NCI-H2081 (cell line): ENCODE results near the gene KRT83.
"Not testable (repeated sequence)": the region's sequence is repeated elsewhere in the genome, so short reads cannot be mapped to it uniquely, and the experiment has no call there.

Experiments
- DNase-seq, 2 experiments: peaks; one replicate each; lab custom pipeline; 2025; lab: John Stamatoyannopoulos, UW

The KRT83 gene

GRCh38 chr12:52353766-52354165 lies 32.6 kb upstream of the KRT83 start:
- no peak for DNase-seq

GRCh38 chr12:52352951-52353350 lies 31.8 kb upstream of the KRT83 start:
- no peak for DNase-seq

GRCh38 chr12:52351196-52352059 lies 30.2 kb upstream of the KRT83 start:
- no peak for DNase-seq

GRCh38 chr12:52350786-52351185 lies 29.6 kb upstream of the KRT83 start:
- DNase-seq: no peak

- DNase-seq: no peak
Observed at GRCh38 chr12:52350021-52350620, 28.9 kb upstream of the KRT83 start.

GRCh38 chr12:52349196-52349595 lies 28.0 kb upstream of the KRT83 start:
- DNase-seq: no peak

GRCh38 chr12:52347551-52348510 lies 26.6 kb upstream of the KRT83 start:
- DNase-seq: no peak

- DNase-seq: no peak
Observed at GRCh38 chr12:52347016-52347415, 25.8 kb upstream of the KRT83 start.

- DNase-seq: no peak
Observed at GRCh38 chr12:52346593-52346992, 25.4 kb upstream of the KRT83 start.

- not testable (repeated sequence) for DNase-seq
Observed at GRCh38 chr12:52345041-52345440, 23.8 kb upstream of the KRT83 start.

- no peak for DNase-seq
Observed at GRCh38 chr12:52344111-52344510, 22.9 kb upstream of the KRT83 start.

GRCh38 chr12:52343550-52343949 lies 22.4 kb upstream of the KRT83 start:
- DNase-seq: no peak

GRCh38 chr12:52342781-52343490 lies 21.7 kb upstream of the KRT83 start:
- no peak for DNase-seq

- DNase-seq: no peak
Observed at GRCh38 chr12:52341066-52341580, 19.9 kb upstream of the KRT83 start.

- no peak for DNase-seq
Observed at GRCh38 chr12:52338241-52338960, 17.2 kb upstream of the KRT83 start.

- no peak for DNase-seq
Observed at GRCh38 chr12:52337054-52337453, 15.9 kb upstream of the KRT83 start.

GRCh38 chr12:52336641-52337040 lies 15.4 kb upstream of the KRT83 start:
- no peak for DNase-seq

GRCh38 chr12:52335598-52336262 lies 14.5 kb upstream of the KRT83 start:
- DNase-seq: peak; percentile 66 to 80

- DNase-seq: no peak
Observed at GRCh38 chr12:52334185-52334584, 13.0 kb upstream of the KRT83 start.

- no peak for DNase-seq
Observed at GRCh38 chr12:52333321-52333720, 12.1 kb upstream of the KRT83 start.
